WTC11 (cell line): ENCODE data around the gene SYK. TPM values are rescaled to one million over a fixed set of nuclear protein-coding genes. Genes with fewer than 3 reads are reported as not detected.
A peak's percentile ranks its signal among the peaks of the same experiment; 100 is the strongest.

Source experiments
- ATAC-seq: fragments of 200-7000 bp; cut with Tn5 transposase; 2 replicates; pipeline ENCODE4 v1.10.0; 2021; ENCODE audit warnings: mild to moderate bottlenecking, moderate library complexity
- CTCF ChIA-PET: fragments of 300-600 bp; sonication (Branson Sonifier 250); formaldehyde crosslinking; loops from one replicate; lab custom pipeline; 2021; ENCODE audit warnings: antibody characterized with exemption; lab: Charles Lee
- POLR2A ChIA-PET: fragments of 350-600 bp; sonication (Branson Sonifier 250); formaldehyde crosslinking; loops from one replicate; lab custom pipeline; 2021; ENCODE audit warnings: antibody characterized with exemption; lab: Charles Lee
- DNase-seq: peaks from one replicate; pipeline ENCODE4 v3.0.0; 2021; ENCODE audit warnings: low spot score
- H3K27ac Mint-ChIP-seq: 2 replicates; pipeline ENCODE4 v1.8.0; 2021; ENCODE audit warnings: mixed read lengths
- H3K27me3 Mint-ChIP-seq: 2 replicates; pipeline ENCODE4 v1.8.0; 2021; ENCODE audit warnings: low read depth, mild to moderate bottlenecking, moderate library complexity, mixed read lengths
- H3K36me3 Mint-ChIP-seq: 2 replicates; pipeline ENCODE4 v1.8.0; 2021; ENCODE audit warnings: mixed read lengths
- H3K4me1 Mint-ChIP-seq: 2 replicates; pipeline ENCODE4 v1.8.0; 2022; ENCODE audit warnings: mixed read lengths
- H3K4me3 Mint-ChIP-seq: 2 replicates; pipeline ENCODE4 v1.8.0; 2021; ENCODE audit warnings: mild to moderate bottlenecking, moderate library complexity, mixed read lengths
- H3K9me3 Mint-ChIP-seq: 2 replicates; pipeline ENCODE4 v1.8.0; 2021; ENCODE audit warnings: mixed read lengths
- ATF1 ChIP-seq: sonication (generic); formaldehyde crosslinking; IDR thresholded peaks from 2 replicates; pipeline ENCODE4 v1.8.1; 2023; ENCODE audit warnings: mild to moderate bottlenecking, moderate library complexity, missing genetic modification reagents
- ATF2 ChIP-seq: sonication (generic); formaldehyde crosslinking; IDR thresholded peaks from 2 replicates; pipeline ENCODE4 v1.8.1; 2022; ENCODE audit warnings: low read depth, missing genetic modification reagents, borderline replicate concordance
- CBFB ChIP-seq: sonication (generic); formaldehyde crosslinking; IDR thresholded peaks from 2 replicates; pipeline ENCODE4 v1.8.1; 2022; ENCODE audit warnings: mild to moderate bottlenecking, low read depth, missing genetic modification reagents
- IRF2 ChIP-seq: sonication (generic); formaldehyde crosslinking; IDR thresholded peaks from 2 replicates; pipeline ENCODE4 v1.8.0; 2022; ENCODE audit warnings: low read depth, missing genetic modification reagents, borderline replicate concordance
- NFATC4 ChIP-seq: fragments of 250-450 bp; sonication (Bioruptor Pico); IDR thresholded peaks from 2 replicates; pipeline ENCODE4 v1.9.0; 2021; ENCODE audit warnings: mild to moderate bottlenecking
- NFE2L1 ChIP-seq: sonication (generic); formaldehyde crosslinking; IDR thresholded peaks from 2 replicates; pipeline ENCODE4 v1.8.1; 2023; ENCODE audit warnings: missing genetic modification reagents
- OVOL2 ChIP-seq: fragments of 250-450 bp; sonication (Bioruptor Pico); IDR thresholded peaks from 2 replicates; pipeline ENCODE4 v1.9.0; 2021; ENCODE audit warnings: mild to moderate bottlenecking, borderline replicate concordance
- PRRX2 ChIP-seq: fragments of 250-450 bp; sonication (Bioruptor Pico); IDR thresholded peaks from 2 replicates; pipeline ENCODE4 v1.8.0; 2021; ENCODE audit warnings: mild to moderate bottlenecking
- SMAD4 ChIP-seq: sonication (generic); formaldehyde crosslinking; IDR thresholded peaks from 2 replicates; pipeline ENCODE4 v1.8.0; 2022; ENCODE audit warnings: mild to moderate bottlenecking, missing genetic modification reagents
- SP1 ChIP-seq: sonication (generic); formaldehyde crosslinking; conservative IDR thresholded peaks from 2 replicates; pipeline ENCODE4 v1.8.1; 2022; ENCODE audit warnings: missing genetic modification reagents
- TP53 ChIP-seq: sonication (generic); formaldehyde crosslinking; IDR thresholded peaks from 2 replicates; pipeline ENCODE4 v1.8.1; 2023; ENCODE audit warnings: mild to moderate bottlenecking, missing genetic modification reagents
- USF2 ChIP-seq: sonication (generic); formaldehyde crosslinking; IDR thresholded peaks from 2 replicates; pipeline ENCODE4 v1.8.1; 2023; ENCODE audit warnings: mild to moderate bottlenecking, missing genetic modification reagents, moderate library complexity
- total RNA-seq: library from RNA; stranded (reverse); gene quantifications from 3 replicates; pipeline ENCODE4 v1.2.3, GENCODE V29; 2021
- TF ChIP-seq, protein P1 (sequence below): sonication (generic); formaldehyde crosslinking; IDR thresholded peaks from 2 replicates; pipeline ENCODE4 v1.8.1; 2023; ENCODE audit warnings: mild to moderate bottlenecking, missing genetic modification reagents
- TF ChIP-seq, protein P2 (sequence below): sonication (generic); formaldehyde crosslinking; IDR thresholded peaks from 2 replicates; pipeline ENCODE4 v1.8.1; 2023; ENCODE audit warnings: mild to moderate bottlenecking, moderate library complexity, missing genetic modification reagents
- TF ChIP-seq, protein P3 (sequence below): sonication (generic); formaldehyde crosslinking; IDR thresholded peaks from 2 replicates; pipeline ENCODE4 v1.8.0; 2022; ENCODE audit warnings: mild to moderate bottlenecking, missing genetic modification reagents

SYK gene
- total RNA-seq, 1 experiment from 2014 or later, result 7.4 TPM

GRCh38 chr9:90774682-90775081 is 26.9 kb upstream of the SYK start:
- no peak for TF ChIP-seq ATF1 (CRISPR knock-in tag)
- TF ChIP-seq, protein P1, sequence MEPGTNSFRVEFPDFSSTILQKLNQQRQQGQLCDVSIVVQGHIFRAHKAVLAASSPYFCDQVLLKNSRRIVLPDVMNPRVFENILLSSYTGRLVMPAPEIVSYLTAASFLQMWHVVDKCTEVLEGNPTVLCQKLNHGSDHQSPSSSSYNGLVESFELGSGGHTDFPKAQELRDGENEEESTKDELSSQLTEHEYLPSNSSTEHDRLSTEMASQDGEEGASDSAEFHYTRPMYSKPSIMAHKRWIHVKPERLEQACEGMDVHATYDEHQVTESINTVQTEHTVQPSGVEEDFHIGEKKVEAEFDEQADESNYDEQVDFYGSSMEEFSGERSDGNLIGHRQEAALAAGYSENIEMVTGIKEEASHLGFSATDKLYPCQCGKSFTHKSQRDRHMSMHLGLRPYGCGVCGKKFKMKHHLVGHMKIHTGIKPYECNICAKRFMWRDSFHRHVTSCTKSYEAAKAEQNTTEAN (CRISPR knock-in tag), result 0 out of 2 replicates have a peak, but pooled peaks have one; percentile 24
- Mint-ChIP-seq H3K9me3 (peaks cover 23% of the 10 kb centered on the region), H3K36me3 (peaks cover 10% of the 10 kb centered on the region), H3K27me3 (no peaks in the 10 kb centered on the region), H3K4me3 (no peak overlapping the region), H3K4me1 (peaks cover 10% of the 10 kb centered on the region), H3K27ac (no peak overlapping the region)
- no peak for ATAC-seq
- POLR2A ChIA-PET, result interaction anchor here (0.6 kb wide), 1 partner anchor 107 kb away, joined by 3 read pairs; no protein-coding TSS in a partner anchor
- DNase-seq, result no peak
- CTCF ChIA-PET, result interaction anchor here (0.5 to 2.1 kb wide), 4 partner anchors 9 to 382 kb away, joined by 3 to 7 read pairs (median 4); no protein-coding TSS in a partner anchor

- H3K9me3 Mint-ChIP-seq, result peaks cover 15% of the 10 kb centered on the region
- peaks cover 18% of the 10 kb centered on the region for H3K4me1 Mint-ChIP-seq
- no peak overlapping the region for H3K27ac Mint-ChIP-seq
- ChIA-PET CTCF (no interaction called here), POLR2A (no interaction called here)
- H3K27me3 Mint-ChIP-seq, result no peaks in the 10 kb centered on the region
- TF ChIP-seq SMAD4 (CRISPR knock-in tag), result no peak
- no peak for TF ChIP-seq ATF2 (CRISPR knock-in tag)
- no peak for TF ChIP-seq IRF2 (CRISPR knock-in tag)
- no peak for TF ChIP-seq TP53 (CRISPR knock-in tag)
- TF ChIP-seq PRRX2 (CRISPR knock-in tag), result no peak
- TF ChIP-seq OVOL2 (CRISPR knock-in tag), result no peak
- no peak for TF ChIP-seq SP1 (CRISPR knock-in tag)
- no peak for TF ChIP-seq CBFB (CRISPR knock-in tag)
- TF ChIP-seq NFE2L1 (CRISPR knock-in tag), result no peak
- TF ChIP-seq, protein P2, sequence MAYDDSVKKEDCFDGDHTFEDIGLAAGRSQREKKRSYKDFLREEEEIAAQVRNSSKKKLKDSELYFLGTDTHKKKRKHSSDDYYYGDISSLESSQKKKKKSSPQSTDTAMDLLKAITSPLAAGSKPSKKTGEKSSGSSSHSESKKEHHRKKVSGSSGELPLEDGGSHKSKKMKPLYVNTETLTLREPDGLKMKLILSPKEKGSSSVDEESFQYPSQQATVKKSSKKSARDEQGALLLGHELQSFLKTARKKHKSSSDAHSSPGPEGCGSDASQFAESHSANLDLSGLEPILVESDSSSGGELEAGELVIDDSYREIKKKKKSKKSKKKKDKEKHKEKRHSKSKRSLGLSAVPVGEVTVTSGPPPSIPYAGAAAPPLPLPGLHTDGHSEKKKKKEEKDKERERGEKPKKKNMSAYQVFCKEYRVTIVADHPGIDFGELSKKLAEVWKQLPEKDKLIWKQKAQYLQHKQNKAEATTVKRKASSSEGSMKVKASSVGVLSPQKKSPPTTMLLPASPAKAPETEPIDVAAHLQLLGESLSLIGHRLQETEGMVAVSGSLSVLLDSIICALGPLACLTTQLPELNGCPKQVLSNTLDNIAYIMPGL (CRISPR knock-in tag), result no peak
- no peak overlapping the region for H3K4me3 Mint-ChIP-seq
- ATAC-seq (no peak), DNase-seq (no peak)
- H3K36me3 Mint-ChIP-seq, result peaks cover 3% of the 10 kb centered on the region; the same call in 1 of the 2 replicates
Measured at GRCh38 chr9:90775657-90776056, 26.0 kb upstream of the SYK start.

DNA sequence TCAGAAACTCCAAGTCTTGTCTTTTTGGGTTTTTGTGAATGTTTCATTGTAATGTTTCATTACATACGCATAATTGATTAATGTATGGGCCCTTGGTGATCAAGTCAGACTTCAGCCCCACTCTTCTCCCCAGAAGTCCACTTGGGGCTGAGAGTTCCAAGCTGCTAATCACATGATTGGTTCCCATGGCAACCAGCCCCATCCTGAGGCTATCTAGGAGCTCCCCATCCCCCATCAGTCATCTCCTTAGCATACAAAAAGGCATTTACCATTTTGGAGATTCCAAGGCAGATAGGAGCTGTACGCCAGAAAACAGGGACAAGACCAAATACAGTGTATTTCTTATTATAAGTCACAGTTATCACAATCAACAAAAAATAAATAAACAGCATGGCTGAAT is 22.9 kb upstream of the SYK start:
- DNase-seq (peak; percentile 29), ATAC-seq (no peak; the same call in 1 of the 2 replicates)
- H3K4me1 Mint-ChIP-seq, result peaks cover 45% of the 10 kb centered on the region
- no peak for TF ChIP-seq NFATC4 (CRISPR knock-in tag)
- TF ChIP-seq USF2 (CRISPR knock-in tag), result peak; percentile 75
- TF ChIP-seq, protein P3, sequence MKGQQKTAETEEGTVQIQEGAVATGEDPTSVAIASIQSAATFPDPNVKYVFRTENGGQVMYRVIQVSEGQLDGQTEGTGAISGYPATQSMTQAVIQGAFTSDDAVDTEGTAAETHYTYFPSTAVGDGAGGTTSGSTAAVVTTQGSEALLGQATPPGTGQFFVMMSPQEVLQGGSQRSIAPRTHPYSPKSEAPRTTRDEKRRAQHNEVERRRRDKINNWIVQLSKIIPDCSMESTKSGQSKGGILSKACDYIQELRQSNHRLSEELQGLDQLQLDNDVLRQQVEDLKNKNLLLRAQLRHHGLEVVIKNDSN (CRISPR knock-in tag), result 0 out of 2 replicates have a peak, but pooled peaks have one; percentile 35
- POLR2A ChIA-PET, result no interaction called here
- H3K36me3 Mint-ChIP-seq, result no peaks in the 10 kb centered on the region
- H3K27me3 Mint-ChIP-seq, result no peaks in the 10 kb centered on the region
- CTCF ChIA-PET, result interaction anchor here (1.0 to 1.3 kb wide), 2 partner anchors 75 to 95 kb away, joined by 3 read pairs; no protein-coding TSS in a partner anchor
- no peak overlapping the region for H3K27ac Mint-ChIP-seq
- no peak overlapping the region for H3K4me3 Mint-ChIP-seq
- H3K9me3 Mint-ChIP-seq, result peaks cover 4% of the 10 kb centered on the region
